Neutrophil (primary cell): ENCODE results near the gene RUBCNL.
A peak's percentile ranks its signal among the peaks of the same experiment; 100 is the strongest.

Source experiments
- H3K27ac ChIP-seq: fragments of 200-600 bp; sonication (generic); 2 replicates; pipeline ENCODE4 v1.5.1; 2016; ENCODE audit warnings: mild to moderate bottlenecking, moderate library complexity
- H3K27me3 ChIP-seq: fragments of 200-600 bp; sonication (generic); 2 replicates; pipeline ENCODE4 v1.6.0; 2016; ENCODE audit warnings: mild to moderate bottlenecking
- H3K36me3 ChIP-seq: fragments of 200-600 bp; sonication (generic); 2 replicates; pipeline ENCODE4 v1.5.1; 2017
- H3K4me1 ChIP-seq, 2 experiments: fragments of 200-600 bp in 1 of 2; sonication (generic) in 1 of 2; 1 replicate in 1 of 2; 2 replicates in 1 of 2; pipeline versions ENCODE4 v1.5.1 to v1.6.1; 2013 to 2016; ENCODE audit warnings: low read depth in 1 of 2, low read length in 1 of 2, mild to moderate bottlenecking in 1 of 2, moderate library complexity in 1 of 2; ENCODE audit not compliant: control insufficient read depth in 1 of 2, insufficient read depth in 1 of 2
- H3K4me3 ChIP-seq, 2 experiments: fragments of 200-600 bp in 1 of 2; sonication (generic) in 1 of 2; 1 replicate in 1 of 2; 2 replicates in 1 of 2; pipeline ENCODE4 v1.5.1; 2013 to 2016; ENCODE audit warnings: low read depth in 1 of 2, low read length in 1 of 2, mild to moderate bottlenecking in 1 of 2, moderate library complexity in 1 of 2
- H3K9me3 ChIP-seq: fragments of 200-600 bp; sonication (generic); 2 replicates; pipeline ENCODE4 v1.5.1; 2016
- CTCF ChIP-seq: fragments of 200-600 bp; sonication (generic); IDR thresholded peaks from 2 replicates; pipeline ENCODE4 v1.5.1; 2016; ENCODE audit warnings: antibody characterized with exemption

Gene RUBCNL

GRCh38 chr13:46382224-46382623 is 4.8 kb downstream of the RUBCNL start:
- TF ChIP-seq CTCF: no peak
- Histone ChIP-seq H3K4me1 (peaks cover 90% of the 10 kb centered on the region in 2 experiments), H3K27ac (peak overlapping the region; percentile 89)

GRCh38 chr13:46380242-46380641 is 6.8 kb downstream of the RUBCNL start:
- no peaks in the 10 kb centered on the region for H3K27me3 ChIP-seq
- H3K9me3 ChIP-seq: no peaks in the 10 kb centered on the region
- peaks cover 4% of the 10 kb centered on the region for H3K36me3 ChIP-seq
- TF ChIP-seq CTCF: no peak
- H3K4me1 ChIP-seq: peaks cover 99 to 100% of the 10 kb centered on the region in 2 experiments
- H3K4me3 ChIP-seq: peak overlapping the region in 1 of 2 experiments; percentile 22
- peak overlapping the region; percentile 95 for H3K27ac ChIP-seq

More at GRCh38 chr13:46382224-46382623, 4.8 kb downstream of the RUBCNL start:
- no peaks in the 10 kb centered on the region for H3K27me3 ChIP-seq
- H3K36me3 ChIP-seq: peaks cover 4% of the 10 kb centered on the region
- H3K4me3 ChIP-seq: peak overlapping the region; percentile 24 to 49
- H3K9me3 ChIP-seq: no peaks in the 10 kb centered on the region

GRCh38 chr13:46379611-46380010 is 7.4 kb downstream of the RUBCNL start:
- Histone ChIP-seq H3K27ac (peak overlapping the region; percentile 95), H3K36me3 (no peaks in the 10 kb centered on the region), H3K9me3 (no peaks in the 10 kb centered on the region), H3K4me3 (peak overlapping the region in 1 of 2 experiments; percentile 63), H3K4me1 (peaks cover 99 to 100% of the 10 kb centered on the region in 2 experiments), H3K27me3 (no peaks in the 10 kb centered on the region)
- TF ChIP-seq CTCF: no peak

- Histone ChIP-seq H3K27ac (peak overlapping the region; percentile 95), H3K9me3 (no peaks in the 10 kb centered on the region), H3K36me3 (peaks cover 7% of the 10 kb centered on the region), H3K27me3 (no peaks in the 10 kb centered on the region), H3K4me1 (peaks cover 99 to 100% of the 10 kb centered on the region in 2 experiments), H3K4me3 (peak overlapping the region; percentile 54 to 63)
- peak; percentile 28 for TF ChIP-seq CTCF
Observed at GRCh38 chr13:46378411-46378810, 8.6 kb downstream of the RUBCNL start.

GRCh38 chr13:46377554-46377953 is 9.5 kb downstream of the RUBCNL start:
- Histone ChIP-seq H3K9me3 (no peaks in the 10 kb centered on the region), H3K36me3 (peaks cover 7% of the 10 kb centered on the region), H3K4me1 (peaks cover 98 to 99% of the 10 kb centered on the region in 2 experiments), H3K27me3 (no peaks in the 10 kb centered on the region), H3K4me3 (peak overlapping the region; percentile 54 to 63), H3K27ac (peak overlapping the region; percentile 95)
- peak; percentile 49 for TF ChIP-seq CTCF
